GM13977 (cell line): ENCODE data around the gene TTC39A.

Source experiments
- DNase-seq: peaks from one replicate; pipeline ENCODE4 v3.0.0; 2012; ENCODE audit warnings: low spot score
- CTCF ChIP-seq: IDR thresholded peaks from 2 replicates; pipeline ENCODE4 v1.5.1; 2012; ENCODE audit warnings: mild to moderate bottlenecking, control low read depth; ENCODE audit not compliant: insufficient read depth; ENCODE audit errors: extremely low read depth, missing control alignments
- in situ Hi-C: fragments of 300-500 bp; cut with MboI; formaldehyde crosslinking; loops from one replicate; pipeline ENCODE4 v1.12.0; 2022; ENCODE audit warnings: low sequenced_read_pairs, low pct_unique_long_range_greater_than_20kb, mixed read lengths, inconsistent platforms; ENCODE audit not compliant: unreplicated experiment

Gene TTC39A

GRCh38 chr1:51288578-51288977, 41.8 kb downstream of the TTC39A start:
- in situ Hi-C loops: no loop called here
- DNase-seq: no peak
- no peak for TF ChIP-seq CTCF

GRCh38 chr1:51287966-51288365, 42.4 kb downstream of the TTC39A start:
- TF ChIP-seq CTCF: no peak
- in situ Hi-C loops: no loop called here
- DNase-seq: no peak

- DNase-seq: peak; percentile 76
- in situ Hi-C loops: no loop called here
- no peak for TF ChIP-seq CTCF
Measured at GRCh38 chr1:51285055-51285454, 45.3 kb downstream of the TTC39A start.

- no peak for TF ChIP-seq CTCF
Measured at GRCh38 chr1:51284487-51284954, 45.8 kb downstream of the TTC39A start.

GRCh38 chr1:51283979-51284378, 46.4 kb downstream of the TTC39A start:
- DNase-seq: no peak
- in situ Hi-C loops: no loop called here
- TF ChIP-seq CTCF: no peak

More at GRCh38 chr1:51284487-51284954, 45.8 kb downstream of the TTC39A start:
- in situ Hi-C loops: no loop called here
- peak; percentile 62 for DNase-seq

- no peak for DNase-seq
- in situ Hi-C loops: no loop called here
- no peak for TF ChIP-seq CTCF
Measured at GRCh38 chr1:51282605-51283004, 47.8 kb downstream of the TTC39A start.

- in situ Hi-C loops: no loop called here
- TF ChIP-seq CTCF: no peak
- no peak for DNase-seq
Measured at GRCh38 chr1:51281807-51282206, 48.6 kb downstream of the TTC39A start.
